GM18517 (cell line): ENCODE data around the gene FAM237A.

Experiments
- ATAC-seq: cut with Tn5 transposase; IDR thresholded peaks from one replicate; pipeline ENCODE4 v1.9.1; 2021; ENCODE audit warnings: mild to moderate bottlenecking, moderate library complexity; ENCODE audit not compliant: unreplicated experiment

FAM237A gene

GRCh38 chr2:206642075-206643025 lies at the start of gene FAM237A:
Gene FAM237A (plus strand): TSS chr2:206642487. CDS start chr2:206644237, 1,750 bp downstream.
- ATAC-seq = no peak

- ATAC-seq = no peak
Observed at GRCh38 chr2:206597717-206598218, 44.5 kb upstream of the FAM237A start.

GRCh38 chr2:206603243-206603642 lies 39.0 kb upstream of the FAM237A start:
- ATAC-seq = no peak

GRCh38 chr2:206610451-206610850 lies 31.8 kb upstream of the FAM237A start:
- ATAC-seq = no peak

GRCh38 chr2:206611191-206611590 lies 31.1 kb upstream of the FAM237A start:
- ATAC-seq = no peak

GRCh38 chr2:206611736-206612135 lies 30.6 kb upstream of the FAM237A start:
- no peak for ATAC-seq

- ATAC-seq = no peak
Observed at GRCh38 chr2:206614811-206615210, 27.5 kb upstream of the FAM237A start.

GRCh38 chr2:206615417-206616089 lies 26.7 kb upstream of the FAM237A start:
- ATAC-seq = no peak

- no peak for ATAC-seq
Observed at GRCh38 chr2:206616151-206616550, 26.1 kb upstream of the FAM237A start.

GRCh38 chr2:206619011-206619410 lies 23.3 kb upstream of the FAM237A start:
- no peak for ATAC-seq

- no peak for ATAC-seq
Observed at GRCh38 chr2:206626108-206626507, 16.2 kb upstream of the FAM237A start.

- no peak for ATAC-seq
Observed at GRCh38 chr2:206627632-206628031, 14.7 kb upstream of the FAM237A start.

- ATAC-seq = no peak
Observed at GRCh38 chr2:206631340-206631739, 10.9 kb upstream of the FAM237A start.

- no peak for ATAC-seq
Observed at GRCh38 chr2:206635015-206635414, 7.3 kb upstream of the FAM237A start.

- ATAC-seq = no peak
Observed at GRCh38 chr2:206639636-206640035, 2.7 kb upstream of the FAM237A start.

- ATAC-seq = no peak
Observed at GRCh38 chr2:206641226-206641625, 1.1 kb upstream of the FAM237A start.

GRCh38 chr2:206647985-206648384 lies 5.7 kb downstream of the FAM237A start:
- no peak for ATAC-seq

- no peak for ATAC-seq
Observed at GRCh38 chr2:206657087-206657486, 14.8 kb downstream of the FAM237A start.

GRCh38 chr2:206665251-206665650 lies 23.0 kb downstream of the FAM237A start:
- no peak for ATAC-seq

GRCh38 chr2:206670531-206671319 lies 28.4 kb downstream of the FAM237A start:
- ATAC-seq = no peak

GRCh38 chr2:206683546-206683945 lies 41.3 kb downstream of the FAM237A start:
- ATAC-seq = no peak
